Ammon's horn (tissue), 1 donor: ENCODE results near the gene ANO10.

ENCODE experiments used
- DNase-seq: peaks from one replicate; pipeline ENCODE4 v3.0.0-alpha.2; 2016; ENCODE audit warnings: low spot score

The ANO10 gene

DNA sequence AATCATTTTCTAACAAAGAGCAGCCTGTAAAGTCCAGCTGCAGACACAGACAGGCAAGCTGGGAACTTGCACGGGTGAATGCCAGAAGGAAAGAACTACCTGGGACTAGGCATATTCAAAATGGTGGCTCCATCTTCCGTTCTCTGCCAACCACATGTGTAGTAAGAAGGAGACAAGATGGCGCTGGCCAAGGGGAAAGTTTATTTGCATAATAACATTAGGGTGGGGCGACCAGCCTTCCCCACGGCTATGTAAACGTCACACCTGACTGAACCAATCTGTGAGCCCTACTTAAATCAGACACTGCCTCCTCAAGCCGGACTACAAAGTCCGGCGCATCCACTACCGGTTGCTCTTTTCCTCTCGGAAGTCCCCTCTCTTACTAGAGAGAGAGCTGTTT lies 204.7 kb downstream of the ANO10 start:
- DNase-seq: no peak

GRCh38 chr3:43415088-43415487 lies 206.7 kb downstream of the ANO10 start:
- DNase-seq: no peak

GRCh38 chr3:43413676-43414368 lies 208.0 kb downstream of the ANO10 start:
- DNase-seq: no peak

DNA sequence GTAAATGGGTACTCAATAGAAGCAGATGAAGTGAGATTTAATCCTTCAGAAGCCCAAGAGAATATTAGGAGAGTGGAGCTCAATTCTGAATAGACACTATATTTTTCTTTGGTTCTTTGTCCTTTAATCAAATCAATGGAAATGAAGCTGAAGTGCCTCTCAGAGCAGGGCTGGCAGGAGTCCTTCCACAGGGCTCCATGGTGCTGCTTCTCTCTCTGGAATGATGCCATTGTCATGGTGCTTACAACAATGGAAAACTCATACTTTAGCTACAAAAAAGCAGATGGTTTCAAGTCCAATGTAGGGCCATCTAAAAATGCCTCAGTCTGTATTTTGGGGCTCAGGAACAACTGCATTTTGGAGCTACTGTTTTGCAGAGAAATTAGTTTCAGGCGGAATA lies 210.4 kb downstream of the ANO10 start:
- peak; percentile 84 for DNase-seq

- no peak for DNase-seq
These were observed 211.2 kb downstream of the ANO10 start for GRCh38 chr3:43410592-43410991.

DNA sequence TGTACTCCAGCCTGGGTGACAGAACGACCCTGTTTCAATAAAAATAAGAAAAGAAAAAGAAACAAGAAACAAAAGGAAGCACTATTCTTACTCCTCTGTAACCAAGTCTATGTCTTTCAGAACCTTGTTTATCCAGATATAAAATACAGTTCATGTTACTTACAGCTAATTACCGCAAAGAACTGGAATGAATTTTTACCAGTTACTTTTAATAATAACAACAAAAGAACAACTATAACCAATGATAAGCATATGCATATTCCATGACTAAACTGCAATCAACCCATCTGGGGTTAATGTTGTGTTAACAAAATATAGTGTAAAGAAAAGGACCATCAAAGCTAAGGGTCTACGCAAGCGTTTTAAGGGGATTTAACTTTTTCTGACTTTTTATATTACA lies 212.3 kb downstream of the ANO10 start:
- DNase-seq: no peak

- no peak for DNase-seq
These were observed 215.2 kb downstream of the ANO10 start for GRCh38 chr3:43406643-43407023.

DNA sequence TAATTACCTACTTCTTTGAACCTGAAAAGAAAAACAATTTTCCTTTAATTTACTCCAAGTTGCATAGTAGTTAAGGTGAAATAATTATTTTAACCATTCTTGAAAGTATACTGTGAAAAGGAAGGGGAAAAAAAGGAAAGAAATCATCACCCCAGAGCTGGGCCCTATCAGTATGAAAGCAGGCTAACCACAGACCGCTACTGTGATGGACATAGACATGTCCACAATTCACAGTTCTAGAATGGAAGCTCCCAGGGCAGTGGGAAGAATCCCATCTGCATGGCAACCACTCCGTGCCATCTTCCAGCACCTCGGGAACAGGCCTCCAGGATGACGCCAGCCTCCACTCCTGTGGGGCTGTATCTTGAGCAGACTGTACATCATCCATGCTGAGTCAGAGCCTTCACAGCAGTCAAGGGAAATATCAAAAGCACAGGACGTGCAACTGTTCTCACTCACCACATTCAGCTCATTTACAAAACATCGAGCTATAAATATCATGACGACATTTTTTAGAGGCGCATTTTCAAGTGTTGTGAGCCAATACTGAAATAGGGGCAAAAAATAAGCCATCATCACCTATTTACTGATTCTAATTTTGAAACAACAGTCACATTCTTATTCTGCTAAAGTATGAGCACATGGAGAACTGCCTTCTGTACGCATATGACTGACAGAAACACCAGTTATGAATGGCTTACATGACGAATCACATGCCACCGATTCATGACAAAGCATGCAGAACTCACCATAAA lies 215.7 kb downstream of the ANO10 start:
- peak; percentile 79 for DNase-seq

DNA sequence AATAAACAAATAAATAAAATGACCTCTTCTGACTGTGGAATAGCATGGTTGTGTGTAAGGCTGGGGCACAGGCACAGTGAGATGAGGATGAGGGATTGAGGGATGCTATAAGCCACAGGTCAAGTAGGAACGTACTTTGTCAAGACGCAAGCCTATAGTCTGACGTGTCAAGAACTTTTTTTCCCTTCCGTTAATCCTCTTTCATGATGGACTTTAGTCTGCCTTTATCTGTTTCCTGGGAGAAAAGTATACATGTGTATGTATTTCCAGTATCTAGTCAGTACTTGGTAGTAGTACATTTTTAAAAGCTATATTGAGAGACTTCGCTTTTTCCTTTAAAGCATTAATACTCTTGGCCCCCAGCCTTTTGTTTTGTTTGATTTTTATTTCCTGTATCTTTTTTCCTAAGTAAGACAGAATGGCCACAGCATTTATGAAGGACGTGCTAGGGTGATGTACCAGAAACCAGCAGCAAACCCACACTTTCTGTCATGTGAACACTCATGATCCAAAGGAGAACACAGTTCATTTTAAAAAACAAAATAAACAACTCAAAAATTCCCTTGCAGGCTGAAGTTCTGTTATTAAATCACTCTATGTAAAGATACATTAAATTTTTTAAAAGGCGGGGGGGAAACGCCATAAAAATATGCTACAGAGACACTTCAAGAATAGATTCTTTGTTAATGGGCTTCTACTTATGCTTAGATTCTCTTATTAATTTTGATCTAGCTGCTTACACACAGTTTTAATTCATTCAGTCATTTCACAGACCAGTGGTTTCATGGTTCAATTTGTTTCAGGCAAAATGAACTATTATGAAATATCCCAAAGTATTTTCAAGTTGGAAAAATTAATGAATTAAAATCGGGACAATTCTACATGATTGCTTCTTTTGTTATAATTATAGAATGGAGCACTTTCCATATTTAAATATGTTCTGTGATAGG lies 220.8 kb downstream of the ANO10 start:
- no peak for DNase-seq

DNA sequence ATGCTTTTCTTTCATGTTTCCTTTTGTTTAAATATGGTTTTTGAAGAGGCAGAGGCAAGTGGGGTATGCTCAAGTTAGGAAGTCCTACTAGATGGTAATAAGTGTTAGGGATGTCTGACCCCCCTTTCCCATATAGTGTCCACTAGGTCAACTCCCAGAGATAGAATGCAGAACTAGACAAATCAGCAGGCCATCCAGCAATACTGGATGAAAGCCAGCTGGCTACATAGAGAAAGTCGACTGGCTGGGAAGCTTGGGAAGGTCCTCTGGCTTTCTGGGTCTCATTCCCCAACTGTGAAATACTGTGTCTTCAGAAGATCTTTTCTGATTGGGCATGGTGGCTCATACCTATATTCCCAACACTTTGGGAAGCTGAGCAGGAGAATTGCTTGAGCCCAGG lies 221.6 kb downstream of the ANO10 start:
- DNase-seq: no peak

DNA sequence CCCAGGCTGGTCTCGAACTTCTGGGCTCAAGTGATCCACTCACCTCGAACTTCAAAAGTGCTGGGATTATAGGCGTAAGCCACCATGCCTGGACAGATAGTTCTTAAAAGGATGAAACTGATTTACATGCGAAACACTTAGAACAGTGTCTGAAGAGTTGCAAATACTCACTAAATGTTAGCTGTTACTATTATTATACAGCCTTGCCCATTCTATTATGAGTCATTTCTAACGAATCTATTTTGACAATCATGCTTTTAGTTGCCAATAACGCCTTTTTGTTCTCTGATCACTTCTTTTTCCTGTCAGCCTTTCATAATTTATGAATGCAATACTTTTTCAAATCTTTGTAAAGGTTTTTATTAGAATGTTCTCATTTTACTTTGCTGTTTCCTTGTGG lies 222.8 kb downstream of the ANO10 start:
- DNase-seq: no peak

- DNase-seq: no peak
These were observed 227.7 kb downstream of the ANO10 start for GRCh38 chr3:43394041-43394554.

- no peak for DNase-seq
These were observed 230.2 kb downstream of the ANO10 start for GRCh38 chr3:43391621-43392020.

DNA sequence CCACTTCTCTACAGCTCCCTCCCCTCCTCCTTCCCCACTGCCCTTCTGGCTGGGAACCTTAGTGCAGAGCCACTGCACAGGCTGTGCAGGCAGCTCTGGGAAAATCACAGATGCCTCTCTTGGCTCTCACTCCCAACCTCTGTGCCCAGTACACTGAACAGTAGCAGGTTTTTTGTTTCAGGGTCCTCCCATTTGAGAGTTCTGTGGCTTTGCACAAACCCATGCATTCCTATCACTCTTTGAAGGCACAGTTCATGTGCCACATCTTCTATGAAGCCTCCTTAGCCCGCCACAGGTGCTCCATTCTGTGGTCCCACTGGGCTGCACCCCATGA lies 231.6 kb downstream of the ANO10 start:
- peak; percentile 35 for DNase-seq

GRCh38 chr3:43389388-43390254 lies 232.2 kb downstream of the ANO10 start:
- DNase-seq: peak; percentile 57

DNA sequence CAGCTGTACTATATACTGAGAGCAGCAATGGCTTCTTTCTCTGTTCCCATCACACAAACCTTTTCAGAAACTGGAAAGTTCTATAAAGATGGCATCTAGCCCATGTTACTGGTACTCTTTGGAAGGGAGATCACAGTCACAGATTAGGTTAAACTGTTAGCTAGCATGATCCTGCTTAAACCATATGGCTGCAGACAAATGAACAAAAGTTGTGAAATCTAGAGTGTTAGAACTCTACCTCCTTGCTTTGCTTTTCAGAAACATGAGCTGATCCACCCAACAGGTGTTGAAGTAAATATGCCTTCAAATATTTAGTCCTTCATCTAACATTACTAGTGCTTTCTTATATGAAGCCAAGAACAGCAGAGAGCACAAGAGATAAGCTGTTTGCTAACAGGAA lies 232.9 kb downstream of the ANO10 start:
- DNase-seq: no peak

GRCh38 chr3:43388175-43388574 lies 233.6 kb downstream of the ANO10 start:
- DNase-seq: no peak

DNA sequence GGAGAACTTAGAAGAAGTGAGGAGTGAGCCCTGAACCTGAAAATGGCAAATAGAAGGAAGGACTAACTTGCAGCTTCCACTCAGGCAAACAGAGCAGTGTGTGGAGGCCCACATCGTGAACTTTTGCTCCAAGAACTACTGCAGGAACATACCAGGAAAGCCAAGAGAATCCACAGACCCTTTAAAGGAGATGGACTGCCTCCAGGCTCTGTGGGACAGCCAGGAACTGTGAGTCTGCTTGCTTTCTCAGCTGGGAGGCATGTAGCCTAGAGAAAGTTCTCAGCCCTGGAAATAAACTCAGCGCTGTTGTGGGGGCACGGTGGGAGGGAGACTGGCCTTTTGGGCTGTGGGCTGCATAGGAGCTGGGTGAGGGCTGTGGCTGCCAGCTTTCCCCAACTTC lies 242.5 kb downstream of the ANO10 start:
- DNase-seq: no peak

DNA sequence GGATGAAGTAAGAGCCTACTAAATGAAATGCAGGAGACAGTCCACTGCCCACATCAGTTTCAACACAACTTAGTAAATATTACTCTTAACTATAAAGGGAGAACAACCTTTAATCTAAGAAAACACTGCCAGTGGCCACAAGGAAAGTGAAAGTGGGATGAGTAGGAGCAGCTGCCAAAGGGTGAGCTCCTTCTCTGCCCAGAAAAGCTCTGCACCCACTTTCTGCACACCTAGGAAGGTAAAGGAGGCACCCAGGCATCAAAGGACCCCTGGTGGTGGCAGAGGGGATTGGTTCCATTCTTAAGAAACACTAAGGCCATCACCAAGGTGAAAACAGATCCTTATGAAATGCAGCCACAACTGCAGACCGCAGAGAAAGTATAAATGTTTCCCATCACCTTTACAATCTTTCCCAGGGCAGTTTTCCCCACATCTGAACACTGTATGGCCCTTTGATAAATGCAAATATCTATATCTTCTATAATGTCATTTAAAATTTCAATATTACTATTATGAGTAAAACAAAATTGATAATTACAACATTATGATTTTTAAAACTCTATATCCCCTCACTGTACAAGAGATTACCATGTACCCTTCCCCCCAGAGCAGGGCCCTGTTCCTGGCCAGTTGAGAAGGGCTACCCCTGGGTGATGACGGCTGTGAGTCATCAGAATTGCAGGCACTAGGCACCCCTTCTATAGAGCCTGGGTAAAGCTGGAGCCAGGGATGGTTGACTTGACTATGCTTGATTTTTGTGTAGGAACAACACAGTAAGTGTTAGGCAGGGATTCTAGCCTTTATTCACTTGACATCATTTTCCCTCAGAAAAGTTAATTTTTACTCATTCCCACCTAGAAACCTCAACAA lies 243.5 kb downstream of the ANO10 start:
- no peak for DNase-seq

DNA sequence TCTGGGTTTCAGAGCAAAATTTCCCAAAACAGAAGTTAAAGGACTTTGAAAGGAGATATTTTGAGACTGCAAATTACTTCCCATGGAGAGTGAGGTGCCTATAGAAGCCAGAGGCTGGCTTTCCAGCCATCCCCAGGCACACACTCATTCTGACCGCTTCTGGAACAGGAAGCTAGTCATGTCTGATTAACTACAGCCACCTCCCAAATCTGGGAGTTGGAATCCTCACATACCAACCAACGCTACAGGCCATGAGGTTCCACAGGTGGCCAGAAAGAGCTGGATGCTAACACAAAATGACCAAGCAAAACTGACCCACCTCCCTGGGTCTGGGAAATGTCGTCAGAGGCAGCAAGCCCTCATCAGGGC lies 248.3 kb downstream of the ANO10 start:
- DNase-seq: no peak
